ENCODE data around the gene PDLIM4.

PDLIM4 gene

GRCh38 chr5:132253452-132254320 is 3.8 kb upstream of the PDLIM4 start:
- no peak for DNase-seq (ENCODE audit: low read depth in 2 of 2, low spot score in 1 of 2)

- DNase-seq (ENCODE audit: low read depth in 2 of 2, low spot score in 1 of 2): no peak
Measured at GRCh38 chr5:132254321-132254977, 3.0 kb upstream of the PDLIM4 start.

GRCh38 chr5:132256086-132256782 is 1.3 kb upstream of the PDLIM4 start:
- no peak for DNase-seq (ENCODE audit: low read depth in 2 of 2, low spot score in 1 of 2)

DNA sequence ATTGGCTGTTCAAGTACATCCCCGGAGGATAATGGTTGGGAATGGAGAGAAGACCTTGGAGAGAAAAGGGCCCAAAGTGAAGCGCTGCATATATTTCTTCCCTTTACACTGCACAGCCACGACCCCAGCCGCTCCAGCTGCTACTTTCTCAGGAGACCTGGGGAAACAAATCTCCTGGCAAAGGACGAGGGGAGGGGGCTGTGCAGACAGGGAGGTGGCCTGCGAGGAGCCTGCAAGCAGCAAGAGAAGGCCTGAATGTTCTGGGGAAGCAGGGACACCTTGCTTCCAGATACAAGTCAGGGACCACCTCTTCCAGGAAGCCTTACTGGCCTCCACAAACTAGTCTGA is 739 bp upstream of the PDLIM4 start:
- DNase-seq (ENCODE audit: low read depth in 2 of 2, low spot score in 1 of 2): no peak

DNA sequence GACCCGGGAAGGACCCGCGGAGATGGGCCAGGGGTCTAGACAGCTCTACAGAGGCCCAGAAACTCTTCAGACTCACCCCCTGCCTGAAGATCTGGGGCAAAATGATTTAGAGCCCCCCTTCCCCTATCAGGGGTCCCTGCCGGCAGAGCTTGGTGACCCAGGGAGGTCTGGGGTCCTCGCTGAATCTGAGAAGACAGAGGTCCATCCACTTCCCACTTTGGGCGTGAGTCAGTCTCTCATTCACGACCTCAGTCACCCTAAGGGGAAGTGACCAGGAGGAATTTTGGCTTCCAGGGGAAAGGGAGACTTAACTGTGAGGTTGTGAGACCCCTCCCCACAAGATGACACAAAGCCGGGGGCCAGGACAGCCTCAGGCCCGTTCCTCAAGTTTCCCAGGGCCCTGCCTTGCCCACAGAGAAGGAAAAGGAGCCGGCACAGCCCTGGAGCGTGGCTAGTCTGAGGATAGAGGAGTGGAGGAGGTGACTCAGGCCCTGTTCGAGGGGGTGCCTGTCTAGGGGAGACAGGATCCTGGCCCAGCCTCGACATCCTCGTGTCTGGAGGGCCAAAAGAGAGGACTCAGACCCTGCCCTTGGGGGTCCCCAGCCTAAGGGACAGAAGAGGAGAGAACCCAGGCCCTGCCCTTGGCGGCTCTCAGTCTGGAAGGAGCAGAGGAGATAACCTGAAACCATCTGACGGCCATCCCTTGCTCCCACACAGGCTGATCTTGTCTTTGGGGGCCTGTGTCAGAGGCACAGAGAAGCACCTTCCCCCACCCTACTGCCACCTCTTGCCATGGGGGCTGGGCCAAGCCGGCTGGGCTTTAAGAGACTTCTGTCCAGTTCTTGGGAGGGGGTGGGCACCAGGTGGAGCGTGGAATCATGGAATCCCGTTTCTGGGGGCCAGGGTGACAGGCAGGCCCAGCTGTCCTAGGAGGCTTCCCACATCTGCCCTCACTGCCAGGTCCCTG is 889 bp downstream of the PDLIM4 start:
- DNase-seq (ENCODE audit: low read depth in 2 of 2, low spot score in 1 of 2): no peak

- DNase-seq (ENCODE audit: low read depth in 2 of 2, low spot score in 1 of 2): no peak
Measured at GRCh38 chr5:132259069-132259851, 1.8 kb downstream of the PDLIM4 start.

- no peak for DNase-seq (ENCODE audit: low read depth in 2 of 2, low spot score in 1 of 2)
Measured at GRCh38 chr5:132260051-132260450, 2.6 kb downstream of the PDLIM4 start.

- DNase-seq (ENCODE audit: low read depth in 2 of 2, low spot score in 1 of 2): no peak
Measured at GRCh38 chr5:132260714-132261551, 3.4 kb downstream of the PDLIM4 start.

DNA sequence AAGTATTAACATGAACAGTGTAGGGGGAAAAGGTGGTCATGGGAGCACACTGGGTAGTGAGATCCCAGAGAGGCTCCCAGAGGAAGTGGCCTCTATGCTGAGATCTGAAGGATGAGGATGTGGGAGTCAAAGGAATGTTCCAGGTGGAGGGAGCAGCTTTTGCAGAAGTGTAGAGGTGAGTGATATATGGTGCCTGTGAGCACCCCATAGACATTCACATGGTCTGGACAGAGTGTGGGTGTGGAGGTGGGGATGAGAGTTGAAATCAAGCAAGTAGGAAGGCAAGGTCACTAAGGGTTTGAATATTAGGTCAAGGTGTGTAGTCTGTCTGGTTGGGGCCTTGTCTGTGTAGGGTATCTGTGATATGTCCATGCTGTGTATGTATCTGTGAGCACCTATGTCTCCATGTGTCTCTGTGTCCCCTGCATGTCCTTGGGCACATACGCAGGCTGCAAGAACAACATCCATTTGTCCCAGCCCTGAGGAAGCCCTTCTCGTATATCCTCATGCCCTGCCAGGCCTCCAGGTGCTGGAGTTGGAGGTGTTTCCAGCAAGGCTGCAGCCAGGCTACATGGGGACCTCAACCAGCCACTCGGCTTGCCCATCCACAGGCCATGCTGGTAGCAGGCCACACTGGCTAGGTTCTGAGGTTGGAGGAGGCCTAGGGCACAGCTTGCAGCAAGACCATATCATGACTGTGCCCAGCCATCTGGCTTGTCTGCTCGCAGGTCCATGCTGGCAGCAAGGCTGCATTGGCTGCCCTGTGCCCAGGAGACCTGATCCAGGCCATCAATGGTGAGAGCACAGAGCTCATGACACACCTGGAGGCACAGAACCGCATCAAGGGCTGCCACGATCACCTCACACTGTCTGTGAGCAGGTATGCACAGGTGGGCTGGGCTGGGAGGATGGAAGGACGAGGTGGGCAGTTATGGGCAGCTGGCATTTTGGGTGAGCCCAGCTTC is 4.7 kb downstream of the PDLIM4 start:
- DNase-seq (ENCODE audit: low read depth in 2 of 2, low spot score in 1 of 2): no peak

DNA sequence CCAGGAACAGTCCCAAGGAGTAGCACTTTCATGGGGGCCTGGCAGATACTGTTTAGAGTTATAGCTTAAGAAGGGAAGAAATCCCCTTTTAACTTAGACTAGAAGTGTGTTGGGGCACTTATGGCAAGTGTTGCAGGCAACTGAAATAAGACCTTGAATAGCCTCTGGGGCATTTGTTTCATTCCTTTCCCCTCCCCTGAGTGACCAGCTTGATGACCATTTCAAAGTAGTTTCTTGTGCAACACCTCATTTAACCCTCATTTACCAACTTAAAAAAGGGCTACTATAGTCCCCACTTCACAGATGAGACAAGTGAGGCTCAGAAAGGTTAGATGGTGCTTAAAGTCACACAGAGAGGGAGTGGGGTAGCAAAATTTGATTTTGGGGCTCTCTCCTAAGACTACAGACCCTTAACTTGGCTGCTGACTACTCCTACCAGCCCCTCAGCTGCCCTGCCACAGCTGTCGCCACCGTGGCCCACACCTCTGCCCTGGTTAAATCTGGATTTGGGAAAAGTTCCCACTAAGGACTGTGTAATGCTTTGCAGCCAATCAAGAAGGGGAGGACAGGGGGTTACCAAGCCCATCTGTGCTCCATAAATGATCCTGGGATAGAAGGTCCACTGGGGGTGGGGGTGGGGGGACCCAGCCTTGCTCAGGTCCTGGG is 5.5 kb downstream of the PDLIM4 start:
- DNase-seq (ENCODE audit: low read depth in 2 of 2, low spot score in 1 of 2): no peak

- no peak for DNase-seq (ENCODE audit: low read depth in 2 of 2, low spot score in 1 of 2)
Measured at GRCh38 chr5:132263548-132264261, 6.2 kb downstream of the PDLIM4 start.

DNA sequence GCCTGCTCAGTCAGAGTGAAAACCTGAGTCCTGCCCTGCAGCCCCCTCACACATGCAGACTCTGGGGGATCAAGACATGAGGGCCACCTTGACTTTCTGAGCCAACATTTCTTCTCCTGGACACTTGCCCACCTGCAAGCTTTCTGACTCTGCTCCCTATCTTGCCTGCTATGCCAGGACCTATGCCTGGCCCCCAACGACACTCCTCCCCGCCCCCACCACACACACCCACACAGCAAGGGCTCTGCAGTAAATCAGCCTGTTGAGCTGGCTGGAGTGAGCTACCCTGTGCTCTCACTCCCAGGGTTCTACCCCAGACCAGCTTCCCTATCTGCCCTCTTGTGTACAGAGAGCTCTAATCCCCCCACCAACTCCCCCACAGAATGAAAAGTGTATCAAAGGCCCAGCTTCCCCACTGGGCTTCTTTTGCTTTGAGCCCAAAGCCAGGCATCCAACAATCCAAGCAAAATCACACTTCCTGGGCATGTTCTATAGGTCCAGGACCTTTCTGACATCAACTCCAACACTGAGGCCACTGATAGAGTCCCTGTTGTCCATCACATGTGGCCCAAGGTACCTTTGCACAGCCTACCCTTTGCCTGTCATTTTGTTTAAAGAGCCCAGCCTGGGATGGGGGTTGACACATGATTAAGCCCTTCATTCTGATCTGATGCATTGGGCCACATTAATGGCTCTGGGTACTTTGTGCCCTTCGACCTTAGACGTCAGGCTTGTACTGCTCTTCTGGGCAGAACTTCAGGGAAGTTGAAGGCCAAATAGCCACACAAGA is 7.2 kb downstream of the PDLIM4 start:
- no peak for DNase-seq (ENCODE audit: low read depth in 2 of 2, low spot score in 1 of 2)

DNA sequence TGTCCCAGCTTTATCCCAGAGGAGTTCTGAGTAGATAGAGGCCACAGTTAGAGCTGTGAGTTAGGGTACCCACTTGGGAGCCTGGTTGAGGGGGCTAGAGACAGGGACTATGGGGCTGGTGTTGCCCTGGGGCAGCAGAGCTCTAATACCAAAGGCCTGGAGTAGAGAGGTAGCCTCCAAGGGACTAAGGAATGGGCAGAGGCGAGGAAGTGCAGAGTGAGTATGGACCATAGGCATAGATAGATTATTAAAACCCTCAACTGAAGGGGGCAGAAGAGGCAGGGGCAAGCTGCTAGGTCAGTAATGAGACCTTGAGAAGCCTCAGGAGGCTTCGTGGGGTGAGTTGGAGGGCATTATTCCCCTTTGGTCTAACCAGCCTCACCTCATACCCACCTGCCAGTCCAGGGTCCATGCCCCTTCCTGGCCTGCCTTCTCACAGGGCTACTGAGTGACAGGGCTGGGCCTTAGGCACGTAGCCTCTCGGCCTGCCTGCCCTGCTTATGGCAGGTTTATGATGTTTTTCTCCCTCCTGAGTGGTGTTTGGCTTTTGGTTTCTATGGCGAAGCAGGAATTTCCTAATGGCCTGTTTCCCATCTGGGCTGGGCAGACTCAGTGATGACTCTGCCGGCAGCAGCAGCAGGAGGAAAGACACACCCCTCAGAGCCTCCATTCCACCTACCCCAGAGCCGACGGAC is 8.0 kb downstream of the PDLIM4 start:
- no peak for DNase-seq (ENCODE audit: low read depth in 2 of 2, low spot score in 1 of 2)

DNA sequence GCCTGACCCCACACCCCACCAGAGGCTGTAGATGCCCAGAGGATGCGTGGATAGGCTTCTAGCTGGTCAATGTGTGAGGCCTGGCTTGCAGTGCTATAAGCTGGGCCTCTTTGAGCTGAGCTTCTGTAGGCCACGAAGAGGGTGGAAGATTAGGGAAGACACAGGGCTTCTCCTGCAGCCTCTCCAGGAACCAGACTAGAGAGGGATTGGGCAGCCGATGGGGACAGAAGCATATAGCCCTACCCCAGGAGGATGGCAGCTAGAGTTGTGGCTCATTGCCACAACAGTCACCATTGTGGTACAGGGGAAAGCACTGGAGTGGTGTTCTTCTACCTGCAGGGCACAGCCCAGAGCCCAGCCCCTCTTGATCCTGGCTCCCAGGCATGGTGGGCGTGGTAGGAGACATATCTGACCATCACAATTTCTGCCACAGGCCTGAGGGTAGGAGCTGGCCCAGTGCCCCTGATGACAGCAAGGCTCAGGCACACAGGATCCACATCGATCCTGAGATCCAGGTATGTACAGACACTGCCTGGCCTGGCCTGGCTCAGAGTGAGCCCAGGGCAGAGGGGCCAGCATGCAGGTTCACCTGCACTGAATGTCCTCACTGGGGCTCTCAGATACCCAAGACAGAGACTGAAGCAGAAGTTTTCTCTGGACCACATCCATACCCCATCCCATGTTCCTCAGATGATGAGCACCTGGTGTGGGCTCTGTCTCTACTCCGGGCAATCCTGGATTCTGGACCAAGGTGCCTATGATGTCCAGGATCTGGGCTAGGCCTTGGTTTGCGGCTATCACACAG is 8.7 kb downstream of the PDLIM4 start:
- DNase-seq (ENCODE audit: low read depth in 2 of 2, low spot score in 1 of 2): no peak

- DNase-seq (ENCODE audit: low read depth in 2 of 2, low spot score in 1 of 2): no peak
Measured at GRCh38 chr5:132266836-132267160, 9.3 kb downstream of the PDLIM4 start.

Measured in stimulated activated CD8-positive, alpha-beta memory T cell treated with anti-CD3 and anti-CD28 coated beads, Interleukin-4, amount 100 ng/mL, for 1 hour (primary cell).